ENCODE data around the gene ZMYM5. TPM values are rescaled to one million over a fixed set of nuclear protein-coding genes. Genes with fewer than 3 reads are reported as not detected.

ZMYM5 gene
- total and polyA plus RNA-seq, 2 of the 4 experiments (the other 2 are of a cell fraction): 7.0 to 10.2 TPM

- no peaks in the 10 kb centered on the region for H3K27me3 ChIP-seq (ENCODE audit: control insufficient read depth, insufficient read depth, low read length)
- in situ Hi-C loops (cut with MboI; ENCODE audit: low sequenced_read_pairs): no loop called here
- TF ChIP-seq CEBPB (IDR thresholded peaks at IDR 0.05; ENCODE audit: low read depth, low read length) (no peak), NFE2L2 (IDR thresholded peaks at IDR 0.05; ENCODE audit: low read depth, low read length) (no peak), RCOR1 (IDR thresholded peaks at IDR 0.05; ENCODE audit: insufficient replicate concordance, low read length) (no peak), FOS (IDR thresholded peaks at IDR 0.05; ENCODE audit: low read depth, low read length) (no peak), RFX5 (IDR thresholded peaks at IDR 0.05; ENCODE audit: low read depth, low read length) (no peak), MAZ (IDR thresholded peaks at IDR 0.05; ENCODE audit: borderline replicate concordance, low read depth, low read length) (no peak), POLR2A (IDR thresholded peaks at IDR 0.05; ENCODE audit: low read depth, low read length) (no peak), MXI1 (IDR thresholded peaks at IDR 0.05; ENCODE audit: borderline replicate concordance, low read depth, low read length) (no peak), MAFK (IDR thresholded peaks at IDR 0.05; ENCODE audit: low read depth, low read length) (no peak), CHD1 (IDR thresholded peaks at IDR 0.05; ENCODE audit: low read depth, low read length) (no peak), CTCF (conservative IDR thresholded peaks at IDR 0.05; ENCODE audit: low read depth, low read length) (peak; percentile 39), USF2 (IDR thresholded peaks at IDR 0.05; ENCODE audit: low read depth, low read length) (no peak), ELK1 (IDR thresholded peaks at IDR 0.05; ENCODE audit: borderline replicate concordance, low read depth, low read length) (no peak), RAD21 (IDR thresholded peaks at IDR 0.05; ENCODE audit: low read length) (peak; percentile 35), SMC3 (IDR thresholded peaks at IDR 0.05; ENCODE audit: low read depth, low read length) (0 out of 2 replicates have a peak, but pooled peaks have one; percentile 12), BHLHE40 (IDR thresholded peaks at IDR 0.05; ENCODE audit: low read depth, low read length) (no peak)
- ATAC-seq (ENCODE audit: low read depth) (peak; percentile 77), DNase-seq (peak; percentile 38)
- no peak overlapping the region for H2BK120ac ChIP-seq (ENCODE audit: low read depth, low read length)
- no peaks in the 10 kb centered on the region for H3K79me1 ChIP-seq (ENCODE audit: low read depth in 1 of 2, low read length in 2 of 2)
- no peak overlapping the region for H3K56ac ChIP-seq (ENCODE audit: extremely low read depth, insufficient read depth, low read length)
- H3K4me2 ChIP-seq (ENCODE audit: low read depth, low read length): no peak overlapping the region
- H4K5ac ChIP-seq (ENCODE audit: low read depth, low read length): no peak overlapping the region
- dilution Hi-C loops (cut with HindIII; ENCODE audit: low sequenced_read_pairs, unreplicated experiment): no loop called here
- H3K9ac ChIP-seq (ENCODE audit: low read depth, low read length): no peak overlapping the region
- H3K4ac ChIP-seq (ENCODE audit: low read depth, low read length): no peak overlapping the region
- H3K9me3 ChIP-seq (ENCODE audit: control insufficient read depth, insufficient read depth, low read length): no peaks in the 10 kb centered on the region
- no peak overlapping the region for H2BK15ac ChIP-seq (ENCODE audit: low read depth, low read length)
- no peaks in the 10 kb centered on the region for H3K4me1 ChIP-seq (ENCODE audit: control insufficient read depth, insufficient read depth, low read length)
- H3K27ac ChIP-seq (ENCODE audit: insufficient read depth, low read length): no peak overlapping the region
- H4K91ac ChIP-seq (ENCODE audit: insufficient read depth, low read depth, low read length): no peak overlapping the region
- BruUV-seq (replicated peaks): no TSS peak
- intact Hi-C loops (cut with micrococcal nuclease): no loop called here
- H3K23ac ChIP-seq (ENCODE audit: low read depth, low read length): no peak overlapping the region
- no peak overlapping the region for H3K18ac ChIP-seq (ENCODE audit: low read depth, low read length)
- H2BK5ac ChIP-seq (ENCODE audit: low read depth, low read length, poor library complexity, severe bottlenecking): no peak overlapping the region
- H3K14ac ChIP-seq (replicated peaks; ENCODE audit: low read depth, low read length): no peak overlapping the region
- ChIA-PET POLR2A (ENCODE audit: unreplicated experiment) (no interaction called here), CTCF (no interaction called here)
- no peak overlapping the region for H3K4me3 ChIP-seq (ENCODE audit: insufficient read depth, low read depth, low read length)
- no peak overlapping the region for H2AK9ac ChIP-seq (replicated peaks; ENCODE audit: low read depth, low read length, poor library complexity)
- H3K9me1 ChIP-seq (ENCODE audit: insufficient read depth, low read length): no peaks in the 10 kb centered on the region
- H2AFZ ChIP-seq (replicated peaks; ENCODE audit: low read length, poor library complexity): no peak overlapping the region
- no peak overlapping the region for H2AK5ac ChIP-seq (ENCODE audit: low read depth, low read length)
- no CpG with 5 or more reads among the region's 4 CpGs for WGBS, 2 experiments (ENCODE audit: extremely low coverage in 2 of 2, insufficient read length in 1 of 2)
- no peaks in the 10 kb centered on the region; the same call in 1 of the 2 replicates for H4K20me1 ChIP-seq (ENCODE audit: insufficient read depth, low read length)
- no peaks in the 10 kb centered on the region for H3K36me3 ChIP-seq (ENCODE audit: control insufficient read depth, insufficient read depth, low read length)
- no peak overlapping the region for H4K8ac ChIP-seq (ENCODE audit: low read depth in 2 of 2, low read length in 2 of 2)
- H2BK20ac ChIP-seq (ENCODE audit: low read depth, low read length): no peak overlapping the region
Measured at GRCh38 chr13:19888799-19889198, 25.4 kb upstream of the ZMYM5 start.

All from IMR-90 (cell line).